Gastrocnemius medialis (tissue), 4 donors: ENCODE data around the gene CASKIN1.

ENCODE experiments used
- CTCF ChIP-seq, 5 experiments: fragments of 450-650 bp in 3 of 5; fragments of 200-600 bp in 2 of 5; sonication (generic) in 2 of 5; IDR thresholded peaks in 4 of 5; conservative IDR thresholded peaks in 1 of 5; 1 replicate in 4 of 5; 2 replicates in 1 of 5; pipeline ENCODE4 v1.5.1; 2016 to 2019; ENCODE audit warnings: antibody characterized with exemption in 5 of 5, mild to moderate bottlenecking in 3 of 5, moderate library complexity in 3 of 5
- POLR2A ChIP-seq, 2 donors: fragments of 450-650 bp; IDR thresholded peaks; one replicate each; pipeline ENCODE4 v1.6.1; 2017; ENCODE audit warnings: antibody characterized with exemption in 2 of 2, mild to moderate bottlenecking in 2 of 2, moderate library complexity in 2 of 2

GRCh38 chr16:2243781-2244180, 47.4 kb upstream of the CASKIN1 start:
- no peak for TF ChIP-seq CTCF (IDR thresholded peaks at IDR 0.05 in 4 of 5, conservative IDR thresholded peaks at IDR 0.05 in 1 of 5)
- no peak for TF ChIP-seq POLR2A (IDR thresholded peaks at IDR 0.05)
